CD14-positive monocyte (primary cell): ENCODE measurements around the gene PIP4K2A. TPM values are rescaled to one million over a fixed set of nuclear protein-coding genes. Genes with fewer than 3 reads are reported as not detected.

ENCODE experiments used
- DNase-seq, 3 donors: peaks; one replicate each; pipeline ENCODE4 v3.0.0-alpha.2; 2011 to 2022
- H2AFZ ChIP-seq: 2 replicates; pipeline ENCODE4 v1.6.0; 2012; ENCODE audit warnings: mild to moderate bottlenecking, low read depth, low read length, inconsistent platforms; ENCODE audit not compliant: insufficient read depth, poor library complexity, severe bottlenecking
- H3K27ac ChIP-seq, 2 donors: 1 replicate in 1 of 2; 2 replicates in 1 of 2; pipeline ENCODE4 v1.5.1; 2012 to 2013; ENCODE audit warnings: low read length in 2 of 2, control low read depth in 1 of 2, inconsistent platforms in 1 of 2, low read depth in 1 of 2, mild to moderate bottlenecking in 1 of 2
- H3K27me3 ChIP-seq, 2 donors: one replicate each; pipeline versions ENCODE4 v1.6.0 to v1.6.1; 2011 to 2013; ENCODE audit warnings: low read length in 2 of 2; ENCODE audit not compliant: control insufficient read depth in 2 of 2, insufficient read depth in 2 of 2
- H3K36me3 ChIP-seq, 2 donors: replicated peaks in 1 of 2; 1 replicate in 1 of 2; 2 replicates in 1 of 2; pipeline versions ENCODE4 v1.5.1 to v1.6.1; 2012 to 2013; ENCODE audit warnings: low read length in 2 of 2, control low read depth in 1 of 2, inconsistent platforms in 1 of 2, mild to moderate bottlenecking in 1 of 2; ENCODE audit not compliant: insufficient read depth in 2 of 2, control insufficient read depth in 1 of 2
- H3K4me1 ChIP-seq, 2 donors: 1 replicate in 1 of 2; 2 replicates in 1 of 2; pipeline versions ENCODE4 v1.5.1 to v1.6.1; 2012 to 2013; ENCODE audit warnings: low read length in 2 of 2, control low read depth in 1 of 2, inconsistent platforms in 1 of 2, mild to moderate bottlenecking in 1 of 2, moderate library complexity in 1 of 2; ENCODE audit not compliant: insufficient read depth in 2 of 2, control insufficient read depth in 1 of 2
- H3K4me2 ChIP-seq: replicated peaks from 2 replicates; pipeline ENCODE3; 2012; ENCODE audit warnings: low read length, moderate library complexity, mild to moderate bottlenecking; ENCODE audit not compliant: poor library complexity, severe bottlenecking; ENCODE audit errors: extremely low read depth
- H3K4me3 ChIP-seq, 3 experiments: fragments of 200-600 bp in 1 of 3; sonication (generic) in 1 of 3; replicated peaks in 1 of 3; 1 replicate in 2 of 3; 2 replicates in 1 of 3; pipeline ENCODE4 v1.5.1; 2011 to 2013; ENCODE audit warnings: low read length in 3 of 3, mild to moderate bottlenecking in 3 of 3, control low read depth in 2 of 3, low read depth in 2 of 3, inconsistent platforms in 1 of 3, moderate library complexity in 1 of 3
- H3K79me2 ChIP-seq: 2 replicates; pipeline ENCODE4 v1.6.0; 2012; ENCODE audit warnings: mild to moderate bottlenecking, control low read depth, inconsistent platforms, low read length, moderate library complexity; ENCODE audit not compliant: insufficient read depth
- H3K9ac ChIP-seq: 2 replicates; pipeline ENCODE4 v1.6.0; 2017; ENCODE audit warnings: low read length, mild to moderate bottlenecking; ENCODE audit not compliant: insufficient read depth, poor library complexity, severe bottlenecking
- H3K9me3 ChIP-seq, 2 donors: replicated peaks in 1 of 2; 1 replicate in 1 of 2; 2 replicates in 1 of 2; pipeline versions ENCODE4 v1.5.1 to v1.6.1; 2012 to 2013; ENCODE audit warnings: low read length in 2 of 2, control low read depth in 1 of 2; ENCODE audit not compliant: control insufficient read depth in 1 of 2, insufficient read depth in 1 of 2
- H4K20me1 ChIP-seq: 2 replicates; pipeline ENCODE4 v1.6.0; 2012; ENCODE audit warnings: mild to moderate bottlenecking, low read length, control low read depth, moderate library complexity; ENCODE audit not compliant: insufficient read depth
- H3K27ac Mint-ChIP-seq, 7 donors: one replicate each; pipeline ENCODE4 v1.8.0; 2020; ENCODE audit warnings: mild to moderate bottlenecking in 7 of 7, mixed read lengths in 7 of 7, moderate library complexity in 6 of 7, inconsistent platforms in 2 of 7
- H3K27me3 Mint-ChIP-seq, 3 donors: one replicate each; pipeline ENCODE4 v1.8.0; 2021 to 2022; ENCODE audit warnings: low read depth in 3 of 3, mild to moderate bottlenecking in 3 of 3, mixed read lengths in 3 of 3, moderate library complexity in 3 of 3, inconsistent platforms in 1 of 3
- H3K36me3 Mint-ChIP-seq, 2 donors: one replicate each; pipeline ENCODE4 v1.8.0; 2020; ENCODE audit warnings: mixed read lengths in 2 of 2, inconsistent platforms in 1 of 2, mild to moderate bottlenecking in 1 of 2
- H3K4me1 Mint-ChIP-seq: one replicate; pipeline ENCODE4 v1.8.0; 2020; ENCODE audit warnings: mild to moderate bottlenecking, mixed read lengths
- H3K4me3 Mint-ChIP-seq, 2 donors: one replicate each; pipeline ENCODE4 v1.8.0; 2020; ENCODE audit warnings: mild to moderate bottlenecking in 2 of 2, mixed read lengths in 2 of 2, moderate library complexity in 1 of 2
- H3K9me3 Mint-ChIP-seq, 7 donors: one replicate each; pipeline ENCODE4 v1.8.0; 2020 to 2022; ENCODE audit warnings: mixed read lengths in 7 of 7, mild to moderate bottlenecking in 6 of 7, moderate library complexity in 6 of 7, inconsistent platforms in 2 of 7
- WGBS: methylation state at CpG from one replicate; pipeline ENCODE4 v1.1.5; 2013; ENCODE audit warnings: missing lambda C conversion rate; ENCODE audit not compliant: insufficient coverage; 5-methylcytosine and 5-hydroxymethylcytosine counted together
- intact Hi-C, 2 donors: fragments of 100-400 bp; cut with micrococcal nuclease; formaldehyde crosslinking; loops; one replicate each; pipeline versions ENCODE4 v1.15.0 to v1.15.1; 2023
- polyA plus RNA-seq, 3 donors: library from polyadenylated mRNA; depleted of rRNA in 1 of 3; unstranded in 2 of 3; stranded (reverse) in 1 of 3; fragments of 300-500 nt in 2 of 3; fragments of >200 nt in 1 of 3; fragmentation: Illumina TruSeq in 2 of 3; gene quantifications; 1 replicate in 2 of 3; 2 replicates in 1 of 3; pipeline ENCODE4 v1.2.3, GENCODE V29; 2012 to 2021
- TF ChIP-seq, protein P1 (sequence below): fragments of 200-600 bp; IDR thresholded peaks from one replicate; pipeline ENCODE4 v1.8.0; 2022; ENCODE audit warnings: antibody characterized with exemption, mild to moderate bottlenecking

The PIP4K2A gene
- polyA plus RNA-seq, 3 donors = 9.7 to 33.7 (median 16.6) TPM

DNA sequence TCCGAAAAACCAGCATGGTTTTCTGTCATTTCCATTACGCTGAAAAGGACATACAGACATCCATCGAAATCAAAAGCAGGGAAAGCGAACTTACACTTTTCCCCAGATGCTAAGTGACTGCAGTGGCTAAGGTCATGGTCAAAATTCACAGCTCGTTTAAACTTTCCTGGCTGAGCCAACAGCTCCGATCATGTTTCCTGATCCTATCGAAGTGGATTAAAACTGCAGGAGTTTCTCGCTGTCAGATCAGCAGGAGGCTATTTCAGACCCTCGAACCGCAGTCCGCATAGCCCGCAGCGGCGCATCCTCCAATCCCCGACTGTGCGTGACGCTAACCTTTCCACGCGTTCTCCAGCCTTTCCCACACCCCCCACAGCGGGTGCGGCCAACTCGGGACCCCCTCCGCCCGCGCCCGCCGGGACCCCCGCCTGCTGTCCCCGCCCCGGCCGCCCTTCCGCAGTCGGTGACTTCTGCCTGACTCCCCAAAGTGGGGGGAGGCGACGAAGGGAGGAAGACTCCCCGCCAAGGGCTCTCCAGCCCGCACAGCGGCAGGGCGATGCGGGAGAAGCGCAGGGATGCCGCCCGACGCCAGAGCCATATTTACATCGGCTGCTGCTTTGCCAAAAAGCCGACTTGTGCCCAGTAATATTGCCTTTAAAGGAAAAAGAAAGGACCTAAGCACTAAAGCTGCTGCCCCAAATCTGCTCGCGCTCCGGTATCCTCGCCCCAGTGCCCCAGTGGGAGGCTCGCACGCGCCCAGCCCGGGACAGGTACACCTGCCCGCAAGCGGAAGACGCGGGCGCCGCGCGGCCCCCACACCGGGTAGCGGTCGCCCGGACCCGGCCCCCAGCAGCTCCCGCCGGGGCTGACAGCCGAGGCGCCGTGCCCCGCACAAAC is 1.2 kb downstream of the PIP4K2A start:
- H3K79me2 ChIP-seq = peaks cover 60% of the 10 kb centered on the region

More for the DNA sequence above, 1.2 kb downstream of the PIP4K2A start:
- DNase-seq = peak in 1 of 3 donors; percentile 30
- H3K4me2 ChIP-seq = peak overlapping the region; percentile 91
- H2AFZ ChIP-seq = peak overlapping the region; percentile 79
- TF ChIP-seq, protein P1, sequence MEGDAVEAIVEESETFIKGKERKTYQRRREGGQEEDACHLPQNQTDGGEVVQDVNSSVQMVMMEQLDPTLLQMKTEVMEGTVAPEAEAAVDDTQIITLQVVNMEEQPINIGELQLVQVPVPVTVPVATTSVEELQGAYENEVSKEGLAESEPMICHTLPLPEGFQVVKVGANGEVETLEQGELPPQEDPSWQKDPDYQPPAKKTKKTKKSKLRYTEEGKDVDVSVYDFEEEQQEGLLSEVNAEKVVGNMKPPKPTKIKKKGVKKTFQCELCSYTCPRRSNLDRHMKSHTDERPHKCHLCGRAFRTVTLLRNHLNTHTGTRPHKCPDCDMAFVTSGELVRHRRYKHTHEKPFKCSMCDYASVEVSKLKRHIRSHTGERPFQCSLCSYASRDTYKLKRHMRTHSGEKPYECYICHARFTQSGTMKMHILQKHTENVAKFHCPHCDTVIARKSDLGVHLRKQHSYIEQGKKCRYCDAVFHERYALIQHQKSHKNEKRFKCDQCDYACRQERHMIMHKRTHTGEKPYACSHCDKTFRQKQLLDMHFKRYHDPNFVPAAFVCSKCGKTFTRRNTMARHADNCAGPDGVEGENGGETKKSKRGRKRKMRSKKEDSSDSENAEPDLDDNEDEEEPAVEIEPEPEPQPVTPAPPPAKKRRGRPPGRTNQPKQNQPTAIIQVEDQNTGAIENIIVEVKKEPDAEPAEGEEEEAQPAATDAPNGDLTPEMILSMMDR = no peak
- no peaks in the 10 kb centered on the region for H3K27me3 ChIP-seq
- Mint-ChIP-seq H3K36me3 (peaks cover 2 to 5% of the 10 kb centered on the region in 2 donors), H3K9me3 (peaks cover 0 to 4% (median 0%) of the 10 kb centered on the region in 7 donors), H3K27ac (peak overlapping the region; percentile 38 to 91 (median 85)), H3K27me3 (peaks cover 0 to 3% (median 2%) of the 10 kb centered on the region in 3 donors), H3K4me3 (peak overlapping the region; percentile 93 to 95), H3K4me1 (peaks cover 45% of the 10 kb centered on the region)
- peaks cover 52% of the 10 kb centered on the region for H4K20me1 ChIP-seq
- WGBS = under 1% methylated on average over 49 of the region's 73 CpGs
- peak overlapping the region; percentile 83 to 95 (median 93) for H3K4me3 ChIP-seq
- H3K4me1 ChIP-seq = peaks cover 28 to 44% of the 10 kb centered on the region in 2 donors
- H3K9me3 ChIP-seq = no peaks in the 10 kb centered on the region
- H3K27ac ChIP-seq = peak overlapping the region in 1 of 2 donors; percentile 88
- H3K36me3 ChIP-seq = no peaks in the 10 kb centered on the region
- intact Hi-C loops = loop anchor here (5.0 to 10.0 kb wide), 2 partner anchors 106 to 108 kb away; no protein-coding TSS in a partner anchor
- H3K9ac ChIP-seq = peak overlapping the region; percentile 89
